ENCODE measurements around the gene CFAP97D2.

The CFAP97D2 gene

GRCh38 chr13:114164681-114165429 is 14.2 kb upstream of the CFAP97D2 start:
- Histone ChIP-seq H3K4me3 (ENCODE audit: low read length) (no peak overlapping the region), H4K20me1 (ENCODE audit: insufficient read depth, low read length) (no peaks in the 10 kb centered on the region), H3K36me3 (replicated peaks; ENCODE audit: insufficient read depth, low read length) (no peaks in the 10 kb centered on the region), H2AFZ (ENCODE audit: low read length) (no peak overlapping the region), H3K27me3 (replicated peaks; ENCODE audit: insufficient read depth, low read length) (no peaks in the 10 kb centered on the region; the same call in 1 of the 2 replicates), H3K4me2 (ENCODE audit: low read depth, low read length) (no peak overlapping the region), H3K27ac (ENCODE audit: low read length) (no peak overlapping the region), H3K4me1 (ENCODE audit: low read length) (peaks cover 6% of the 10 kb centered on the region), H3K79me2 (ENCODE audit: low read length) (no peaks in the 10 kb centered on the region), H3K9me2 (replicated peaks; ENCODE audit: insufficient read depth, low read length) (no peaks in the 10 kb centered on the region), H3K9ac (ENCODE audit: low read length) (no peak overlapping the region), H3F3A (ENCODE audit: insufficient read depth, low read length) (no peaks in the 10 kb centered on the region), H3K9me3 (replicated peaks; ENCODE audit: insufficient read depth, low read length) (no peaks in the 10 kb centered on the region)
- TF ChIP-seq EZH2phosphoT487 (IDR thresholded peaks at IDR 0.05; ENCODE audit: low read length) (no peak), CTCF (IDR thresholded peaks at IDR 0.05; ENCODE audit: low read length) (no peak), EZH2 (optimal IDR thresholded peaks at IDR 0.05; ENCODE audit: low read depth, low read length) (no peak)
- no peak for DNase-seq

GRCh38 chr13:114166381-114167131 is 12.5 kb upstream of the CFAP97D2 start:
- Histone ChIP-seq H3K9me3 (replicated peaks; ENCODE audit: insufficient read depth, low read length) (no peaks in the 10 kb centered on the region), H3K4me3 (ENCODE audit: low read length) (no peak overlapping the region), H3K4me2 (ENCODE audit: low read depth, low read length) (no peak overlapping the region), H3K36me3 (replicated peaks; ENCODE audit: insufficient read depth, low read length) (no peaks in the 10 kb centered on the region), H3F3A (ENCODE audit: insufficient read depth, low read length) (no peaks in the 10 kb centered on the region), H3K79me2 (ENCODE audit: low read length) (no peaks in the 10 kb centered on the region), H3K9me2 (replicated peaks; ENCODE audit: insufficient read depth, low read length) (no peaks in the 10 kb centered on the region), H2AFZ (ENCODE audit: low read length) (no peak overlapping the region), H3K27ac (ENCODE audit: low read length) (no peak overlapping the region), H3K4me1 (ENCODE audit: low read length) (peaks cover 4% of the 10 kb centered on the region), H4K20me1 (ENCODE audit: insufficient read depth, low read length) (no peaks in the 10 kb centered on the region), H3K27me3 (replicated peaks; ENCODE audit: insufficient read depth, low read length) (no peaks in the 10 kb centered on the region), H3K9ac (ENCODE audit: low read length) (no peak overlapping the region)
- no peak for DNase-seq
- TF ChIP-seq CTCF (IDR thresholded peaks at IDR 0.05; ENCODE audit: low read length), result no peak
- no peak for TF ChIP-seq EZH2phosphoT487 (IDR thresholded peaks at IDR 0.05; ENCODE audit: low read length)
- no peak for TF ChIP-seq EZH2 (optimal IDR thresholded peaks at IDR 0.05; ENCODE audit: low read depth, low read length)

GRCh38 chr13:114167426-114167825 is 11.6 kb upstream of the CFAP97D2 start:
- no peak overlapping the region for H3K9ac ChIP-seq (ENCODE audit: low read length)

More at GRCh38 chr13:114167426-114167825, 11.6 kb upstream of the CFAP97D2 start:
- no peaks in the 10 kb centered on the region for H3K36me3 ChIP-seq (replicated peaks; ENCODE audit: insufficient read depth, low read length)
- no peak for TF ChIP-seq CTCF (IDR thresholded peaks at IDR 0.05; ENCODE audit: low read length)
- no peak for TF ChIP-seq EZH2 (optimal IDR thresholded peaks at IDR 0.05; ENCODE audit: low read depth, low read length)
- TF ChIP-seq EZH2phosphoT487 (IDR thresholded peaks at IDR 0.05; ENCODE audit: low read length), result no peak
- no peaks in the 10 kb centered on the region for H3F3A ChIP-seq (ENCODE audit: insufficient read depth, low read length)
- no peak overlapping the region for H3K4me3 ChIP-seq (ENCODE audit: low read length)
- H3K9me2 ChIP-seq (replicated peaks; ENCODE audit: insufficient read depth, low read length), result no peaks in the 10 kb centered on the region
- H2AFZ ChIP-seq (ENCODE audit: low read length), result no peak overlapping the region
- H3K4me2 ChIP-seq (ENCODE audit: low read depth, low read length), result no peak overlapping the region
- no peaks in the 10 kb centered on the region for H3K27me3 ChIP-seq (replicated peaks; ENCODE audit: insufficient read depth, low read length)
- no peaks in the 10 kb centered on the region for H4K20me1 ChIP-seq (ENCODE audit: insufficient read depth, low read length)
- H3K9me3 ChIP-seq (replicated peaks; ENCODE audit: insufficient read depth, low read length), result no peaks in the 10 kb centered on the region
- no peak overlapping the region for H3K27ac ChIP-seq (ENCODE audit: low read length)
- H3K79me2 ChIP-seq (ENCODE audit: low read length), result no peaks in the 10 kb centered on the region
- H3K4me1 ChIP-seq (ENCODE audit: low read length), result no peaks in the 10 kb centered on the region
- DNase-seq, result no peak
